Endothelial cell (in vitro differentiated cells): ENCODE measurements around the gene PSMA4. TPM values are rescaled to one million over a fixed set of nuclear protein-coding genes. Genes with fewer than 3 reads are reported as not detected.
"Not testable (repeated sequence)": the region's sequence is repeated elsewhere in the genome, so short reads cannot be mapped to it uniquely, and the experiment has no call there.

Experiments used
- DNase-seq: peaks from one replicate; pipeline ENCODE4 v3.0.0; 2021; ENCODE audit warnings: low spot score
- H3K27ac Mint-ChIP-seq: one replicate; pipeline ENCODE4 v1.8.0; 2021; ENCODE audit warnings: mixed read lengths, inconsistent platforms; ENCODE audit not compliant: unreplicated experiment
- H3K27me3 Mint-ChIP-seq: one replicate; pipeline ENCODE4 v1.8.0; 2021; ENCODE audit warnings: mild to moderate bottlenecking, moderate library complexity, mixed read lengths, inconsistent platforms; ENCODE audit not compliant: unreplicated experiment
- H3K36me3 Mint-ChIP-seq: one replicate; pipeline ENCODE4 v1.8.0; 2021; ENCODE audit warnings: mild to moderate bottlenecking, low read depth, mixed read lengths, inconsistent platforms; ENCODE audit not compliant: unreplicated experiment
- H3K4me1 Mint-ChIP-seq: one replicate; pipeline ENCODE4 v1.8.0; 2021; ENCODE audit warnings: mild to moderate bottlenecking, mixed read lengths, inconsistent platforms; ENCODE audit not compliant: unreplicated experiment
- H3K4me3 Mint-ChIP-seq: one replicate; pipeline ENCODE4 v1.8.0; 2021; ENCODE audit warnings: mild to moderate bottlenecking, mixed read lengths, inconsistent platforms; ENCODE audit not compliant: unreplicated experiment
- H3K9me3 Mint-ChIP-seq: one replicate; pipeline ENCODE4 v1.8.0; 2021; ENCODE audit warnings: mixed read lengths, inconsistent platforms; ENCODE audit not compliant: unreplicated experiment
- CTCF ChIP-seq: fragments of 200-600 bp; sonication (generic); IDR thresholded peaks from one replicate; pipeline ENCODE4 v1.5.0; 2021; ENCODE audit warnings: antibody characterized with exemption; ENCODE audit not compliant: unreplicated experiment
- total RNA-seq: library from RNA; stranded (reverse); fragmentation: NEBNext Ultra II Directional; extraction: Animal tissue kit (Norgen Biotek cat#: 25700); gene quantifications from one replicate; pipeline ENCODE4 v1.2.1, GENCODE V29; 2021; ENCODE audit not compliant: unreplicated experiment

PSMA4 gene
- total RNA-seq, 1 donor from 2014 or later, result 169 TPM

GRCh38 chr15:78506971-78507830 is 33.0 kb upstream of the PSMA4 start, which contains the start of gene HYKK:
TSS of gene HYKK (plus strand) at chr15:78507577. CDS start at chr15:78513089, 5,512 bp downstream.
- DNase-seq, result peak; percentile 89
- peaks cover 11% of the 10 kb centered on the region for H3K4me1 Mint-ChIP-seq
- H3K4me3 Mint-ChIP-seq, result peak within 1 kb of the TSS; percentile 90
- TF ChIP-seq CTCF, result no peak
- no peaks in the 10 kb centered on the region for H3K9me3 Mint-ChIP-seq
- H3K27me3 Mint-ChIP-seq, result peaks cover 4% of the 10 kb centered on the region
- peaks cover 2% of the 10 kb centered on the region for H3K36me3 Mint-ChIP-seq
- no peak within 1 kb of the TSS for H3K27ac Mint-ChIP-seq

- Mint-ChIP-seq H3K36me3 (no peaks in the 10 kb centered on the region), H3K4me3 (peak overlapping the region; percentile 90), H3K27ac (no peak overlapping the region), H3K9me3 (no peaks in the 10 kb centered on the region), H3K4me1 (peaks cover 11% of the 10 kb centered on the region), H3K27me3 (peaks cover 4% of the 10 kb centered on the region)
- no peak for DNase-seq
- TF ChIP-seq CTCF, result no peak
Observed at GRCh38 chr15:78507831-78508160, 32.4 kb upstream of the PSMA4 start.

- Mint-ChIP-seq H3K4me3 (peak overlapping the region; percentile 90), H3K36me3 (no peaks in the 10 kb centered on the region), H3K4me1 (peaks cover 11% of the 10 kb centered on the region), H3K27ac (no peak overlapping the region), H3K27me3 (peaks cover 4% of the 10 kb centered on the region), H3K9me3 (no peaks in the 10 kb centered on the region)
- no peak for DNase-seq
- no peak for TF ChIP-seq CTCF
Observed at GRCh38 chr15:78508272-78508671, 32.0 kb upstream of the PSMA4 start.

GRCh38 chr15:78509726-78510312 is 30.4 kb upstream of the PSMA4 start:
- Mint-ChIP-seq H3K9me3 (no peaks in the 10 kb centered on the region), H3K27me3 (peaks cover 4% of the 10 kb centered on the region), H3K4me3 (no peak overlapping the region), H3K27ac (no peak overlapping the region), H3K36me3 (no peaks in the 10 kb centered on the region), H3K4me1 (peaks cover 11% of the 10 kb centered on the region)
- DNase-seq, result no peak
- no peak for TF ChIP-seq CTCF

- not testable (repeated sequence) for H3K4me1 Mint-ChIP-seq, H3K36me3 Mint-ChIP-seq, H3K4me3 Mint-ChIP-seq, H3K9me3 Mint-ChIP-seq, H3K27me3 Mint-ChIP-seq, DNase-seq, H3K27ac Mint-ChIP-seq
Observed at GRCh38 chr15:78520035-78520434, 20.2 kb upstream of the PSMA4 start.
